GM20431 (cell line): Measurements from ENCODE around the gene KCNIP1.

Experiments used
- in situ Hi-C: fragments of 300-500 bp; cut with MseI, MboI; formaldehyde crosslinking; loops from one replicate; pipeline ENCODE4 v1.15.0; 2020; ENCODE audit warnings: low sequenced_read_pairs; ENCODE audit not compliant: unreplicated experiment

Gene KCNIP1

GRCh38 chr5:170622933-170623332 is 119.1 kb downstream of the KCNIP1 start:
- in situ Hi-C loops, result loop anchor here (10.0 kb wide), 1 partner anchor 188 kb away; no protein-coding TSS in a partner anchor

- in situ Hi-C loops, result loop anchor here (10.0 kb wide), 1 partner anchor 189 kb away; no protein-coding TSS in a partner anchor
Observed at GRCh38 chr5:170623576-170624181, 119.9 kb downstream of the KCNIP1 start.

GRCh38 chr5:170625221-170626165 is 121.7 kb downstream of the KCNIP1 start:
- in situ Hi-C loops, result loop anchor here (10.0 kb wide), 1 partner anchor 191 kb away; no protein-coding TSS in a partner anchor

GRCh38 chr5:170626507-170627150 is 122.8 kb downstream of the KCNIP1 start:
- in situ Hi-C loops, result loop anchor here (10.0 kb wide), 1 partner anchor 192 kb away; no protein-coding TSS in a partner anchor

GRCh38 chr5:170627271-170627670 is 123.5 kb downstream of the KCNIP1 start:
- in situ Hi-C loops, result loop anchor here (10.0 kb wide), 1 partner anchor 192 kb away; no protein-coding TSS in a partner anchor

GRCh38 chr5:170628028-170628427 is 124.2 kb downstream of the KCNIP1 start:
- in situ Hi-C loops, result loop anchor here (10.0 kb wide), 1 partner anchor 193 kb away; no protein-coding TSS in a partner anchor

GRCh38 chr5:170628691-170629565 is 125.1 kb downstream of the KCNIP1 start:
- in situ Hi-C loops, result loop anchor here (10.0 kb wide), 1 partner anchor 194 kb away; no protein-coding TSS in a partner anchor

- in situ Hi-C loops, result loop anchor here (10.0 kb wide), 1 partner anchor 195 kb away; no protein-coding TSS in a partner anchor
Observed at GRCh38 chr5:170629566-170630175, 125.9 kb downstream of the KCNIP1 start.

- in situ Hi-C loops, result no loop called here
Observed at GRCh38 chr5:170630226-170630625, 126.4 kb downstream of the KCNIP1 start.

- in situ Hi-C loops, result no loop called here
Observed at GRCh38 chr5:170630711-170631141, 126.9 kb downstream of the KCNIP1 start.

- in situ Hi-C loops, result no loop called here
Observed at GRCh38 chr5:170631466-170632195, 127.8 kb downstream of the KCNIP1 start.

- in situ Hi-C loops, result no loop called here
Observed at GRCh38 chr5:170632266-170632984, 128.6 kb downstream of the KCNIP1 start.

- in situ Hi-C loops, result no loop called here
Observed at GRCh38 chr5:170632985-170633234, 129.1 kb downstream of the KCNIP1 start.

- in situ Hi-C loops, result no loop called here
Observed at GRCh38 chr5:170633235-170634081, 129.6 kb downstream of the KCNIP1 start.

- in situ Hi-C loops, result no loop called here
Observed at GRCh38 chr5:170634256-170634990, 130.6 kb downstream of the KCNIP1 start.

- in situ Hi-C loops, result no loop called here
Observed at GRCh38 chr5:170635706-170636105, 131.9 kb downstream of the KCNIP1 start.
